ENCODE results near the gene FLNC.

Gene FLNC

GRCh38 chr7:128844777-128845311, 14.6 kb downstream of the FLNC start:
- no peak for FAIRE-seq
- DNase-seq (ENCODE audit: insufficient read length, low spot score) = no peak

GRCh38 chr7:128845475-128845874, 15.3 kb downstream of the FLNC start:
- no peak for FAIRE-seq
- DNase-seq (ENCODE audit: insufficient read length, low spot score) = no peak

GRCh38 chr7:128845987-128846386, 15.8 kb downstream of the FLNC start:
- DNase-seq (ENCODE audit: insufficient read length, low spot score) (no peak), FAIRE-seq (no peak)

- FAIRE-seq (no peak), DNase-seq (ENCODE audit: insufficient read length, low spot score) (no peak)
These were observed 16.7 kb downstream of the FLNC start for GRCh38 chr7:128846781-128847444.

GRCh38 chr7:128847721-128848211, 17.6 kb downstream of the FLNC start:
- FAIRE-seq (no peak), DNase-seq (ENCODE audit: insufficient read length, low spot score) (no peak)

- no peak for DNase-seq (ENCODE audit: insufficient read length, low spot score)
- FAIRE-seq = no peak
These were observed 18.3 kb downstream of the FLNC start for GRCh38 chr7:128848289-128849155.

- DNase-seq (ENCODE audit: insufficient read length, low spot score) (no peak), FAIRE-seq (no peak)
These were observed 18.9 kb downstream of the FLNC start for GRCh38 chr7:128849156-128849515.

GRCh38 chr7:128849804-128850490, 19.7 kb downstream of the FLNC start:
- DNase-seq (ENCODE audit: insufficient read length, low spot score) (no peak), FAIRE-seq (no peak)

GRCh38 chr7:128852537-128853254, 22.5 kb downstream of the FLNC start:
- DNase-seq (ENCODE audit: insufficient read length, low spot score) (no peak), FAIRE-seq (no peak)

GRCh38 chr7:128853799-128854198, 23.6 kb downstream of the FLNC start:
- no peak for DNase-seq (ENCODE audit: insufficient read length, low spot score)
- no peak for FAIRE-seq

GRCh38 chr7:128854396-128854795, 24.2 kb downstream of the FLNC start:
- no peak for DNase-seq (ENCODE audit: insufficient read length, low spot score)
- FAIRE-seq = no peak

GRCh38 chr7:128855559-128855958, 25.4 kb downstream of the FLNC start:
- no peak for FAIRE-seq
- DNase-seq (ENCODE audit: insufficient read length, low spot score) = no peak

- DNase-seq (ENCODE audit: insufficient read length, low spot score) (no peak), FAIRE-seq (no peak)
These were observed 26.0 kb downstream of the FLNC start for GRCh38 chr7:128856001-128856718.

GRCh38 chr7:128858380-128859231, 28.4 kb downstream of the FLNC start:
- FAIRE-seq = no peak
- no peak for DNase-seq (ENCODE audit: insufficient read length, low spot score)

GRCh38 chr7:128859232-128860157, 29.3 kb downstream of the FLNC start:
- FAIRE-seq (no peak), DNase-seq (ENCODE audit: insufficient read length, low spot score) (no peak)

- FAIRE-seq (no peak), DNase-seq (ENCODE audit: insufficient read length, low spot score) (no peak)
These were observed 30.2 kb downstream of the FLNC start for GRCh38 chr7:128860158-128861073.
